ENCODE measurements around the gene B3GAT1.

The B3GAT1 gene

DNA sequence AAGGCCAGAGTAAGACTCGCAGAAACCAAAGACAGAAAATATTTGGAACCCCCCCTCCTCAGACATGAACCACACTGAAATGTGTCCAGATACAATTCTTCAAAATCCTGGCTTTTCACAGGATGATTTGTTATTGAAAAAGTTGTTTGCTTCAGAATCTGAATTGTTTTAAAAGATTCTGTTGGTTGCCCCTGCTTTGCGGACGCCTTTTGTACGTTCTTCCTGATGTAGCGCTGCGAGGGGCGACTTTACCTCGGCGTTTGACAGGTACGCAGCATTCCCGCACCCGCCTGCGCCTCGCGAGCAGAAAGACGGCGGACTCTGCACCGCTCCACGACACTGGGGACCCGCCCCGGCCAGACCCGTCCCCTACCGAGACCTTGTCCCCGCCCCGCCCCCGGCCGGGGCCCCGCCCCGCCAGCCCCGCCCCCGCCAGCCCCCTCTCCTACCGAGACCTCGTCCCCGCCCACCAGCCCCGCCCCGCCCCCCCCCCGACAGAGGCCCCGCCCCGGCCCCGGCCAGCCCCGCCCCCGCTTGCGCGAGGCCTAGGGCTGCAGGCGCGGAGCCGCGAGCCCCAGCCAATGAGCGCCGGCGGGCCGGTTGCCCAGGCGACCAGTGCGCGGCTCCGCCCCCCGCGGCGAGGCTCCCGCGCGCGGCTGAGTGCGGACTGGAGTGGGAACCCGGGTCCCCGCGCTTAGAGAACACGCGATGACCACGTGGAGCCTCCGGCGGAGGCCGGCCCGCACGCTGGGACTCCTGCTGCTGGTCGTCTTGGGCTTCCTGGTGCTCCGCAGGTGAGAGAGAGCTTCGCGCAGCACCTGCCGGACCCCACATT lies 80.5 kb downstream of the B3GAT1 start, which contains the start of gene GLB1L2:
Gene GLB1L2, plus strand, starts transcription at position 635 of the 835 bp plus-strand sequence. Its CDS starts 74 bp downstream, at position 709.
- peak; percentile 63 for DNase-seq

DNA sequence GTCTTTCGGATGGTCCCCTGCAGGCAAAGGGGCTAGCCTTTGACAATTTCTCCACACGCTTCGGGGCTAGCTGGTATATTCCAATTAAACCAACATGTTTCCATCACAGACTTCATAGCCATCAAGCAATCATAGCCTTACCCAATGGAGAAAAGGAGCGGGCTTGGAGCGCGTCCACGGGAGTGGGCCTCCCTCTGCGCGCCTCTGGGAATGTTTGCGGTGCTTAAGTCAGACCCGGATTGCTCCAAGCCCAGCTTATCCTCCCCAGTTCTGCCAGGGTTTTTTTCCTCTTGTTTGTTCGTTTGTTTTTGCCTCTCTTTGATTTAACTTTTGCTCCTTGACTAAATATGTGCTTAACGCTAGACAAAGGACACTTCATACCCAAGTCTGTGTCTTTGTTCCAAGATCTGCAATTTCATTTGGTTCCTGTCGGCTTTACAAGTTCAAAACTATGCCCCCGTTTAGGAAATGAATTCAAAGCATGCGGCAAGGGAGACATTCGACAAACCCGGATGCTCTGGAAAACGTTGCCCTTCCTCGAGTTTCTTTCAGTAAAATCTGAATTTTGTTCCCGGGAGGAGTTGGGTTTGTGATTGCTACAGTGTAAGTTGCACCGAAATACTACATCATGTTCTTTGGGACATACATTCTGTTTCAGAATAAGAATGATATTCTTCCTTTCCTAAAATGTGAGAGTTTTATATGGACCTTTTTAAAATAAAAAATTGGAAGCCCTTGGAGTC lies 81.3 kb downstream of the B3GAT1 start:
- no peak for DNase-seq

Data from DMS79 treated with DMSO at 0.1 percent for 48 hours (cell line).